IMR-90 (cell line): ENCODE results near the gene CLRN1. TPM values are rescaled to one million over a fixed set of nuclear protein-coding genes. Genes with fewer than 3 reads are reported as not detected.

Experiments
- ATAC-seq: fragments of 200-7000 bp; cut with Tn5 transposase; 2 replicates; pipeline ENCODE4 v1.9.1; 2020; ENCODE audit warnings: low read depth, mild to moderate bottlenecking, moderate library complexity
- BruUV-seq: library from RNA; stranded (reverse); fragments of 400-500 nt; replicated peaks from 2 replicates; lab custom pipeline; 2021; lab: Mats Ljungman, UMichigan
- CTCF ChIA-PET: fragments of 300-600 bp; formaldehyde crosslinking; extraction: SDS; loops from one replicate; lab custom pipeline; 2021; ENCODE audit warnings: antibody characterized with exemption; lab: Yijun Ruan, JAX
- POLR2A ChIA-PET: fragments of 300-600 bp; sonication (Branson Sonifier 250); formaldehyde crosslinking; loops from one replicate; lab custom pipeline; 2022; ENCODE audit warnings: antibody characterized with exemption; ENCODE audit not compliant: unreplicated experiment; lab: Charles Lee
- DNase-seq: peaks from one replicate; pipeline ENCODE4 v3.0.0; 2013
- H2AFZ ChIP-seq: replicated peaks from 2 replicates; pipeline ENCODE3; 2013; ENCODE audit warnings: low read length, mild to moderate bottlenecking; ENCODE audit not compliant: poor library complexity
- H2AK5ac ChIP-seq: 2 replicates; pipeline ENCODE4 v1.6.1; 2013; ENCODE audit warnings: low read depth, low read length, inconsistent platforms
- H2AK9ac ChIP-seq: replicated peaks from 2 replicates; pipeline ENCODE3; 2013; ENCODE audit warnings: mild to moderate bottlenecking, low read depth, low read length, moderate library complexity; ENCODE audit not compliant: poor library complexity
- H2BK120ac ChIP-seq: 2 replicates; pipeline ENCODE4 v1.6.1; 2013; ENCODE audit warnings: low read depth, low read length, inconsistent platforms
- H2BK15ac ChIP-seq: 3 replicates; pipeline ENCODE4 v1.6.1; 2013; ENCODE audit warnings: low read depth, low read length, inconsistent platforms
- H2BK20ac ChIP-seq: 2 replicates; pipeline ENCODE4 v1.6.1; 2013; ENCODE audit warnings: low read depth, mild to moderate bottlenecking, inconsistent platforms, low read length, moderate library complexity
- H2BK5ac ChIP-seq: 2 replicates; pipeline ENCODE4 v1.6.1; 2013; ENCODE audit warnings: mild to moderate bottlenecking, low read depth, low read length, inconsistent platforms; ENCODE audit not compliant: poor library complexity, severe bottlenecking
- H3K14ac ChIP-seq: replicated peaks from 2 replicates; pipeline ENCODE4 v1.6.1; 2013; ENCODE audit warnings: low read depth, low read length, inconsistent platforms
- H3K18ac ChIP-seq: 2 replicates; pipeline ENCODE4 v1.6.1; 2013; ENCODE audit warnings: low read depth, low read length, control low read depth
- H3K23ac ChIP-seq: 2 replicates; pipeline ENCODE4 v1.6.1; 2013; ENCODE audit warnings: low read depth, low read length, inconsistent platforms
- H3K27ac ChIP-seq: 2 replicates; pipeline ENCODE4 v1.5.1; 2013; ENCODE audit warnings: mild to moderate bottlenecking, control low read depth, low read length; ENCODE audit not compliant: insufficient read depth
- H3K27me3 ChIP-seq: 2 replicates; pipeline ENCODE4 v1.6.1; 2013; ENCODE audit warnings: low read length; ENCODE audit not compliant: control insufficient read depth, insufficient read depth
- H3K36me3 ChIP-seq: 2 replicates; pipeline ENCODE4 v1.6.1; 2013; ENCODE audit warnings: low read length, mixed read lengths; ENCODE audit not compliant: control insufficient read depth, insufficient read depth
- H3K4ac ChIP-seq: 2 replicates; pipeline ENCODE4 v1.6.1; 2013; ENCODE audit warnings: low read depth, low read length, inconsistent platforms
- H3K4me1 ChIP-seq: 2 replicates; pipeline ENCODE4 v1.6.1; 2013; ENCODE audit warnings: low read length, mixed read lengths; ENCODE audit not compliant: control insufficient read depth, insufficient read depth
- H3K4me2 ChIP-seq: 2 replicates; pipeline ENCODE4 v1.6.1; 2013; ENCODE audit warnings: low read depth, mild to moderate bottlenecking, control low read depth, low read length, moderate library complexity
- H3K4me3 ChIP-seq: 2 replicates; pipeline ENCODE4 v1.5.1; 2013; ENCODE audit warnings: low read depth, mild to moderate bottlenecking, control low read depth, low read length, moderate library complexity; ENCODE audit not compliant: insufficient read depth
- H3K56ac ChIP-seq: 2 replicates; pipeline ENCODE4 v1.6.1; 2013; ENCODE audit warnings: low read length, inconsistent platforms; ENCODE audit not compliant: insufficient read depth; ENCODE audit errors: extremely low read depth
- H3K79me1 ChIP-seq, 2 experiments: 2 replicates each; pipeline ENCODE4 v1.6.1; 2013; ENCODE audit warnings: low read length in 2 of 2, inconsistent platforms in 1 of 2, low read depth in 1 of 2
- H3K9ac ChIP-seq: 2 replicates; pipeline ENCODE4 v1.6.1; 2013; ENCODE audit warnings: low read depth, low read length, control low read depth
- H3K9me1 ChIP-seq: 2 replicates; pipeline ENCODE4 v1.6.1; 2013; ENCODE audit warnings: low read length, inconsistent platforms; ENCODE audit not compliant: insufficient read depth
- H3K9me3 ChIP-seq: 2 replicates; pipeline ENCODE4 v1.6.1; 2013; ENCODE audit warnings: low read length; ENCODE audit not compliant: control insufficient read depth, insufficient read depth
- H4K20me1 ChIP-seq: 2 replicates; pipeline ENCODE4 v1.6.1; 2013; ENCODE audit warnings: low read length, inconsistent platforms; ENCODE audit not compliant: insufficient read depth
- H4K5ac ChIP-seq: 2 replicates; pipeline ENCODE4 v1.6.1; 2013; ENCODE audit warnings: mild to moderate bottlenecking, low read depth, low read length, control low read depth
- H4K8ac ChIP-seq, 2 experiments: 2 replicates each; pipeline ENCODE4 v1.6.1; 2013; ENCODE audit warnings: low read depth in 2 of 2, low read length in 2 of 2, control low read depth in 1 of 2, inconsistent platforms in 1 of 2
- H4K91ac ChIP-seq: 2 replicates; pipeline ENCODE4 v1.6.1; 2013; ENCODE audit warnings: low read depth, low read length, inconsistent platforms; ENCODE audit not compliant: insufficient read depth
- MAFK ChIP-seq: IDR thresholded peaks from 2 replicates; pipeline ENCODE4 v1.6.1; 2012; ENCODE audit warnings: low read depth, low read length, improper control_type of control experiment
- RFX5 ChIP-seq: IDR thresholded peaks from 2 replicates; pipeline ENCODE4 v1.8.0; 2012; ENCODE audit warnings: low read depth, mild to moderate bottlenecking, low read length, moderate library complexity
- SMC3 ChIP-seq: fragments of 150-350 bp; IDR thresholded peaks from 2 replicates; pipeline ENCODE4 v1.6.1; 2016; ENCODE audit warnings: low read depth, mild to moderate bottlenecking, antibody characterized with exemption, low read length, moderate library complexity
- WGBS, 2 experiments: methylation state at CpG; one replicate each; pipeline versions ENCODE4 v1.1.5 to v1.1.7; 2013; ENCODE audit warnings: missing lambda C conversion rate in 2 of 2; ENCODE audit not compliant: insufficient read length in 1 of 2; ENCODE audit errors: extremely low coverage in 2 of 2; 5-methylcytosine and 5-hydroxymethylcytosine counted together
- dilution Hi-C: fragments of 300-500 bp; cut with HindIII; formaldehyde crosslinking; loops from one replicate; pipeline ENCODE4 v1.14.3; 2018; ENCODE audit warnings: low sequenced_read_pairs; ENCODE audit not compliant: unreplicated experiment
- in situ Hi-C: fragments of 300-500 bp; cut with MboI; formaldehyde crosslinking; loops from 3 replicates; pipeline ENCODE4 v1.14.3; 2019; ENCODE audit warnings: low sequenced_read_pairs, inconsistent platforms, mixed read lengths
- intact Hi-C: fragments of 100-400 bp; cut with micrococcal nuclease; formaldehyde crosslinking; loops from 2 replicates; pipeline ENCODE4 v1.10.0; 2022
- polyA plus RNA-seq, 3 experiments: library from polyadenylated mRNA; depleted of rRNA; stranded (reverse); fragments of >200 nt; gene quantifications; 2 replicates each; pipeline ENCODE4 v1.2.3, GENCODE V29; 2012; ENCODE audit warnings: low replicate concordance in 1 of 3
- total RNA-seq: library from RNA; depleted of rRNA; stranded (reverse); fragments of >200 nt; gene quantifications from 2 replicates; pipeline ENCODE4 v1.2.3, GENCODE V29; 2012

The CLRN1 gene
- total and polyA plus RNA-seq, 2 of the 4 experiments (the other 2 are of a cell fraction) = not detected

- Histone ChIP-seq H3K18ac (no peak overlapping the region), H3K9ac (no peak overlapping the region), H2BK20ac (no peak overlapping the region), H2BK15ac (no peak overlapping the region), H3K23ac (no peak overlapping the region), H3K36me3 (no peaks in the 10 kb centered on the region), H3K79me1 (no peaks in the 10 kb centered on the region), H4K5ac (no peak overlapping the region), H3K9me3 (no peaks in the 10 kb centered on the region), H2BK120ac (no peak overlapping the region), H3K4ac (no peak overlapping the region), H3K14ac (no peak overlapping the region), H3K4me2 (no peak overlapping the region), H2AK5ac (no peak overlapping the region), H3K4me1 (no peaks in the 10 kb centered on the region), H2AK9ac (no peak overlapping the region), H3K27me3 (peaks cover 24% of the 10 kb centered on the region), H3K4me3 (no peak overlapping the region), H3K27ac (no peak overlapping the region), H4K91ac (no peak overlapping the region), H2AFZ (peak overlapping the region; percentile 21), H3K56ac (no peak overlapping the region), H3K9me1 (no peaks in the 10 kb centered on the region), H4K20me1 (no peaks in the 10 kb centered on the region), H4K8ac (no peak overlapping the region), H2BK5ac (no peak overlapping the region)
- ATAC-seq = no peak
- in situ Hi-C loops (loop anchor here (25.0 kb wide), 1 partner anchor 236 kb away; no protein-coding TSS in a partner anchor), intact Hi-C loops (no loop called here), dilution Hi-C loops (no loop called here)
- no peak for DNase-seq
- TF ChIP-seq MAFK (no peak), RFX5 (no peak), SMC3 (no peak)
- ChIA-PET CTCF (no interaction called here), POLR2A (no interaction called here)
- BruUV-seq = no TSS peak
- 73% methylated on average over 4 of the region's 10 CpGs; no CpG with 5 or more reads in 1 of the 2 experiments for WGBS, 2 experiments
Observed at GRCh38 chr3:150901793-150902192, 70.7 kb downstream of the CLRN1 start.
